Sciatic nerve (tissue), 2 donors: ENCODE results near the gene PCDHGA12. TPM values are rescaled to one million over a fixed set of nuclear protein-coding genes. Genes with fewer than 3 reads are reported as not detected.
"Not testable (repeated sequence)": the region's sequence is repeated elsewhere in the genome, so short reads cannot be mapped to it uniquely, and the experiment has no call there.

Experiments
- ATAC-seq: fragments of 200-7000 bp; cut with Tn5 transposase; one replicate; pipeline ENCODE4 v1.9.1; 2020; ENCODE audit warnings: mild to moderate bottlenecking, moderate library complexity
- DNase-seq: peaks from one replicate; pipeline ENCODE4 v3.0.0-alpha.2; 2020; ENCODE audit warnings: low spot score
- intact Hi-C: fragments of 100-400 bp; cut with DNase I; formaldehyde crosslinking; loops from one replicate; pipeline ENCODE4 v1.14.2; 2022
- total RNA-seq: library from RNA; stranded (reverse); fragmentation: NEBNext Ultra II Directional; extraction: Animal tissue kit (Norgen Biotek cat#: 25700); gene quantifications from one replicate; pipeline ENCODE4 v1.2.1, GENCODE V29; 2021
- donor health status: DM: no; HTN: no; CAD: no.
- donor health status: DM: no; HTN: no; CAD: no.

The PCDHGA12 gene
- 12.1 TPM for total RNA-seq

GRCh38 chr5:141430332-141431113 is at the start of gene PCDHGA12:
PCDHGA12 (plus strand) TSS chr5:141430507; CDS start chr5:141430760, 253 bp downstream.
- intact Hi-C loops = no loop called here
- no peak for DNase-seq

DNA sequence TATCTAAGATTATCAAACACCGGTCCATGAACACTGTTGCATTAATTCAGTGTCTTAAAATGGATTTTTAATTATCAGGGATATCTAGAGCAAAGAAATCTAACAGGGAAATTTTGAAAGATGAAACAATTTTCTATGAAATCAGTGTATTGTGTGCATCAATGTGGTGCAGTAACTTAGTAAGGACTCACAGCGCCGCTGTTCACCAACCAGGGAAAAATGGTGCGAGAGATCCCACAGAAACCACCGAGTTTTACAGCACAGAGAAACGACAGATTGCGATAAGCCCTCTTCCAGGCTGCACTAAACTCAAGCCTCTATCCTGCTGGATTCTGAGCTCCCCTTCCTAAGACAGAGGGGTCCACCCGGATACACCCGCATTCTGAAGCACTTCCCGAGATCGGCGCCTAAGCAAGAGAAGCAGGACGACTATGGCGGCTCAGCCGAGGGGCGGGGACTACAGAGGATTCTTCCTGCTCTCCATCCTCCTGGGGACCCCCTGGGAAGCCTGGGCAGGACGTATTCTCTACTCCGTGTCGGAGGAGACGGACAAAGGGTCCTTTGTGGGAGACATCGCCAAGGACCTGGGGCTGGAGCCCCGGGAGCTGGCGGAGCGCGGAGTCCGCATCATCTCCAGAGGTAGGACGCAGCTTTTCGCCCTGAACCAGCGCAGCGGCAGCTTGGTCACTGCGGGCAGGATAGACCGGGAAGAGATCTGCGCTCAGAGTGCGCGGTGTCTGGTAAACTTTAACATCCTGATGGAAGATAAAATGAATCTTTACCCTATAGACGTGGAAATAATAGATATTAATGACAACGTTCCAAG is 47.6 kb upstream of the PCDHGA12 start, which contains the start of gene PCDHGA7:
Gene PCDHGA7, plus strand, starts transcription at position 274 of the 826 bp plus-strand sequence. Its CDS starts 158 bp downstream, at position 432.
- ATAC-seq = no peak

More at GRCh38 chr5:141430332-141431113, at the start of gene PCDHGA12:
- ATAC-seq = peak; percentile 88

DNA sequence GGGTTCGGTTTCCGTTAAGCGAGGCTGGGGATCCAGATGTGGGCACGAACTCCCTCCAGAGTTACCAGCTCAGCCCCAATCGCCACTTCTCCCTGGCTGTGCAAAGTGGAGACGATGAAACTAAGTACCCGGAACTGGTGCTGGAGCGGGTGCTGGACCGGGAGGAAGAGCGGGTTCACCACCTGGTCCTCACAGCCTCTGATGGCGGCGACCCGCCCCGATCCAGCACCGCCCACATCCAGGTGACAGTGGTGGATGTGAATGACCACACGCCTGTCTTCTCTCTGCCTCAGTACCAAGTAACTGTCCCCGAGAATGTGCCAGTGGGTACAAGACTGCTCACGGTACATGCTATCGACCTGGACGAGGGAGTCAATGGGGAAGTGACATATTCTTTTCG is 47.0 kb upstream of the PCDHGA12 start:
- ATAC-seq = no peak
- DNase-seq = no peak
- intact Hi-C loops = no loop called here

More for the DNA sequence above, 47.6 kb upstream of the PCDHGA12 start, which contains the start of gene PCDHGA7:
- no peak for DNase-seq
- intact Hi-C loops = no loop called here

DNA sequence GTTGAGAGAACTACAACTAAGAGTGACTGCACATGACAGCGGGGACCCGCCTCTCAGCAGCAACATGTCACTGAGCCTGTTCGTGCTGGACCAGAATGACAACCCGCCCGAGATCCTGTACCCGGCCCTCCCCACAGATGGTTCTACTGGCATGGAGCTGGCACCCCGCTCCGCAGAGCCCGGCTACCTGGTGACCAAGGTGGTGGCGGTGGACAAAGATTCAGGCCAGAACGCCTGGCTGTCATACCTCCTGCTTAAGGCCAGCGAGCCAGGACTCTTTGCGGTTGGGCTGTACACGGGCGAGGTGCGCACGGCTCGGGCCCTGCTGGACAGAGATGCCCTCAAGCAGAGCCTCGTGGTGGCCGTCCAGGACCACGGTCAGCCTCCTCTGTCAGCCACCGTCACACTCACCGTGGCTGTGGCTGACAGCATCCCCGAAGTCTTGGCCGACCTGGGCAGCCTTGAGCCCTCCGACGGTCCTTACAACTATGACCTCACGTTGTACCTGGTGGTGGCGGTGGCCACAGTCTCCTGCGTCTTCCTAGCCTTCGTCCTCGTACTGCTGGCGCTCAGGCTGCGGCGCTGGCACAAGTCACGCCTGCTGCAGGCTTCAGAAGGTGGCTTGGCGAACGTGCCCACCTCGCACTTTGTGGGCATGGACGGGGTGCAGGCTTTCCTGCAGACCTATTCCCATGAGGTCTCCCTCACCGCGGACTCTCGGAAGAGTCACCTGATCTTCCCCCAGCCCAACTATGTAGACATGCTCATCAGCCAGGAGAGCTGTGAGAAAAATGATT is 45.6 kb upstream of the PCDHGA12 start:
- intact Hi-C loops = no loop called here
- ATAC-seq = no peak
- DNase-seq = no peak

GRCh38 chr5:141387557-141388311 is 42.6 kb upstream of the PCDHGA12 start, which contains the start of gene PCDHGB4:
PCDHGB4 (plus strand) TSS chr5:141387698; CDS start chr5:141387885, 187 bp downstream.
- ATAC-seq = peak; percentile 51
- peak; percentile 61 for DNase-seq
- intact Hi-C loops = not testable (repeated sequence)

DNA sequence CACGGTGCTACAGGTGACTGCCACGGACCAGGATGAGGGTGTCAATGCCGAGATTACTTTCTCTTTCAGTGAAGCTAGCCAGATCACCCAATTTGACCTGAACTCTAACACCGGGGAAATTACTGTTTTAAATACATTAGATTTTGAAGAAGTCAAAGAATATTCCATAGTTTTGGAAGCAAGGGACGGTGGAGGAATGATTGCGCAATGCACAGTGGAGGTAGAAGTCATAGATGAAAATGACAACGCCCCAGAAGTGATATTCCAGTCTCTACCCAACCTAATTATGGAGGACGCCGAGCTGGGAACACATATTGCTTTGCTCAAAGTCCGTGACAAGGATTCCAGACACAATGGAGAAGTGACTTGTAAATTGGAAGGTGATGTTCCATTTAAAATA is 41.6 kb upstream of the PCDHGA12 start:
- intact Hi-C loops = no loop called here
- ATAC-seq = no peak
- DNase-seq = no peak

- ATAC-seq (no peak), DNase-seq (no peak)
- intact Hi-C loops = no loop called here
Observed at GRCh38 chr5:141389153-141390042, 40.9 kb upstream of the PCDHGA12 start.

- no peak for DNase-seq
- intact Hi-C loops = no loop called here
- no peak for ATAC-seq
Observed at GRCh38 chr5:141392429-141393198, 37.7 kb upstream of the PCDHGA12 start, which contains the start of gene PCDHGA8. PCDHGA8 (plus strand) TSS chr5:141392633; CDS start chr5:141392814, 181 bp downstream.

DNA sequence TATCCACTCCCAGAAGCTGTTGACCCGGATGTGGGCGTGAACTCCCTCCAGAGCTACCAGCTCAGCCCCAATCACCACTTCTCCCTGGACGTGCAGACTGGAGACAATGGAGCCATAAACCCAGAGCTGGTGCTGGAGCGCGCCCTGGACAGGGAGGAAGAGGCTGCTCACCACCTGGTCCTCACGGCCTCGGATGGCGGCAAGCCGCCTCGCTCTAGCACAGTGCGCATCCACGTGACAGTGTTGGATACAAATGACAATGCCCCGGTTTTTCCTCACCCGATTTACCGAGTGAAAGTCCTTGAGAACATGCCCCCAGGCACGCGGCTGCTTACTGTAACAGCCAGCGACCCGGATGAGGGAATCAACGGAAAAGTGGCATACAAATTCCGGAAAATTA is 37.0 kb upstream of the PCDHGA12 start:
- DNase-seq = no peak
- no peak for ATAC-seq
- intact Hi-C loops = no loop called here

DNA sequence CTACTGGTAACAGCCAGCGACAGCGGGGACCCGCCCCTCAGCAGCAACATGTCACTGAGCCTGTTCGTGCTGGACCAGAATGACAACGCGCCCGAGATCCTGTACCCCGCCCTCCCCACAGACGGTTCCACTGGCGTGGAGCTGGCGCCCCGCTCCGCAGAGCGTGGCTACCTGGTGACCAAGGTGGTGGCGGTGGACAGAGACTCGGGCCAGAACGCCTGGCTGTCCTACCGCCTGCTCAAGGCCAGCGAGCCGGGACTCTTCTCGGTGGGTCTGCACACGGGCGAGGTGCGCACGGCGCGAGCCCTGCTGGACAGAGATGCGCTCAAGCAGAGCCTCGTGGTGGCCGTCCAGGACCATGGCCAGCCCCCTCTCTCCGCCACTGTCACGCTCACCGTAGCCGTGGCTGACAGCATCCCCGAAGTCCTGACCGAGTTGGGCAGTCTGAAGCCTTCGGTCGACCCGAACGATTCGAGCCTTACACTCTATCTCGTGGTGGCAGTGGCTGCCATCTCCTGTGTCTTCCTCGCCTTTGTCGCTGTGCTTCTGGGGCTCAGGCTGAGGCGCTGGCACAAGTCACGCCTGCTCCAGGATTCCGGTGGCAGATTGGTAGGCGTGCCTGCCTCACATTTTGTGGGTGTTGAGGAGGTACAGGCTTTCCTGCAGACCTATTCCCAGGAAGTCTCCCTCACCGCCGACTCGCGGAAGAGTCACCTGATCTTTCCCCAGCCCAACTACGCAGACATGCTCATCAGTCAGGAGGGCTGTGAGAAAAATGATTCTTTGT is 35.7 kb upstream of the PCDHGA12 start:
- intact Hi-C loops, DNase-seq, ATAC-seq: not testable (repeated sequence)

DNA sequence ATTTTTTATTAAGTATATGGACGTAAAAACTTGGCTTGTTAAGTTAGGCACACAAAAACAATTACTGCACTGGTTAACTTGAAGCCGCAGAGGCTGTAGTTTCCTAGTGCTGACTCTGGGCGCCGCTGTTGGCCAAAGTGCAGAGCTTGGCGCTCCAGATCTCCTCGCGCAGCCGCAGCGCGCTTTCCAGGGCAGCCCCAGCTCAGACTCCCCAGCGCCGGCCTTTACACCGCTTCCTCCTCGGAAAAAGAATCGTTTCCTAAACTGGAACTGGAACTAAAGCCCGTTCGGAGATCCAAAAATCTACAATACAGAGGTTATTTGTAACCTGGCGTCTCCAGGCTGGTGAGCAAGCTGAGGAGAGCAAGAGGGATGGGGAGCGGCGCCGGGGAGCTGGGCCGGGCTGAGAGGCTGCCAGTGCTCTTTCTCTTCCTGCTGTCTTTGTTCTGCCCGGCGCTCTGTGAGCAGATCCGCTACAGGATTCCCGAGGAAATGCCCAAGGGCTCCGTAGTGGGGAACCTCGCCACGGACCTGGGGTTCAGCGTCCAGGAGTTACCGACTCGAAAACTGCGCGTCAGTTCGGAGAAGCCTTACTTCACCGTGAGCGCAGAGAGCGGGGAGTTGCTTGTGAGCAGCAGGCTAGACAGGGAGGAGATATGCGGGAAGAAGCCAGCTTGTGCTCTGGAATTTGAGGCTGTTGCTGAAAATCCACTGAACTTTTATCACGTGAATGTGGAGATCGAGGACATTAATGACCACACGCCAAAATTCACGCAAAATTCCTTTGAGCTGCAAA is 32.4 kb upstream of the PCDHGA12 start, which contains the start of gene PCDHGB5:
Gene PCDHGB5, plus strand, starts transcription at position 192 of the 796 bp plus-strand sequence. Its CDS starts 181 bp downstream, at position 373.
- intact Hi-C loops = not testable (repeated sequence)
- DNase-seq (peak; percentile 64), ATAC-seq (peak; percentile 84)

DNA sequence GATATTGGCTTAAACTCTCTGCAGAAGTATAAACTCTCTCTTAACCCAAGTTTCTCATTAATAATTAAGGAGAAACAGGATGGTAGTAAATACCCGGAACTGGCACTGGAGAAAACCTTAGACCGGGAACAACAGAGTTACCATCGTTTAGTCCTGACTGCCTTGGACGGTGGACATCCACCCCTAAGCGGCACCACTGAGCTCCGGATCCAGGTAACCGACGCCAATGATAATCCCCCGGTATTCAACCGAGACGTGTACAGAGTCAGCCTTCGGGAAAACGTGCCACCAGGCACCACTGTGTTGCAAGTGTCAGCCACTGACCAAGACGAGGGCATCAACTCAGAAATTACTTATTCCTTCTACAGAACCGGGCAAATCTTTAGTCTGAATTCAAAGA is 31.7 kb upstream of the PCDHGA12 start:
- intact Hi-C loops = no loop called here
- no peak for ATAC-seq

DNA sequence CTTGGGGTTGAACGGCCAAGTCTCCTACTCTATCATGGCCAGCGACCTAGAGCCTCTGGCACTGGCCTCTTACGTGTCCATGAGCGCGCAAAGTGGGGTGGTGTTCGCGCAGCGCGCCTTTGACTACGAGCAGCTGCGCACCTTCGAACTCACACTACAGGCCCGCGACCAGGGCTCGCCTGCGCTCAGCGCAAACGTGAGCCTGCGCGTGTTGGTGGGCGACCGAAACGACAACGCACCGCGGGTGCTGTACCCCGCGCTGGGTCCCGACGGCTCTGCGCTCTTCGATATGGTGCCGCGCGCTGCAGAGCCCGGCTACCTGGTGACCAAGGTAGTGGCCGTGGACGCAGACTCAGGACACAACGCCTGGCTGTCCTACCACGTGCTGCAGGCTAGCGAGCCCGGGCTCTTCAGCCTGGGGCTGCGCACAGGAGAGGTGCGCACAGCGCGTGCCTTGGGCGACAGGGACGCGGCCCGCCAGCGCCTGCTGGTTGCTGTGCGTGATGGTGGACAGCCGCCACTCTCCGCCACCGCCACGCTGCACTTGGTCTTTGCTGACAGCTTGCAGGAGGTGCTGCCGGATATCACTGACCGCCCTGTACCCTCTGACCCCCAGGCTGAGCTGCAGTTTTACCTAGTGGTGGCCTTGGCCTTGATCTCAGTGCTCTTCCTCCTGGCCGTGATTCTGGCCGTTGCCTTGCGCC is 30.6 kb upstream of the PCDHGA12 start:
- intact Hi-C loops = no loop called here
- no peak for DNase-seq
- ATAC-seq = no peak

More for the DNA sequence above, 31.7 kb upstream of the PCDHGA12 start:
- no peak for DNase-seq

GRCh38 chr5:141402553-141403243 is 27.6 kb upstream of the PCDHGA12 start, which contains the start of gene PCDHGA9:
PCDHGA9 (plus strand) TSS chr5:141402778; CDS start chr5:141402953, 175 bp downstream.
- intact Hi-C loops = no loop called here
- no peak for ATAC-seq
- no peak for DNase-seq
